8988T (cell line): Measurements from ENCODE around the gene MUSTN1.

ENCODE experiments used
- DNase-seq: peaks from one replicate; pipeline ENCODE4 v3.0.0; 2011

MUSTN1 gene

DNA sequence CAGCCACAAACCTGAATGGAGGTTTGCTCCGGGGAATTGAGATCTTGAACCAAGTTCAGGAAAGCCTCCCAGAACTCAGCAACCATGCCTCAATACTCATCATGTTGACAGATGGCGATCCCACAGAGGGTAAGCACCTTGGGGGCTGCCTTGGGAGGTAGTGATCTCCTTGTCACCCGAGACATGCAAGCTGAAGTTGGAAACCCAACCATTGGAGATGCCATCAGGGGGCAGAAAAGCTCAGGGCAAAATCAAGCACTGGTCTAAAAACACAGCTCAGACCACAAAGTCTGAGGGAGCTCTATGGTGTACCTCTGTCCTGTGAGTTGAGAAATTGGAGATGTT, 51.6 kb downstream of the MUSTN1 start:
- DNase-seq, result no peak
